CD14-positive monocyte (primary cell): ENCODE results near the gene FNDC10. TPM values are rescaled to one million over a fixed set of nuclear protein-coding genes. Genes with fewer than 3 reads are reported as not detected.
"Not testable (repeated sequence)": the region's sequence is repeated elsewhere in the genome, so short reads cannot be mapped to it uniquely, and the experiment has no call there.

Source experiments
- DNase-seq, 3 donors: peaks; one replicate each; pipeline ENCODE4 v3.0.0-alpha.2; 2011 to 2022
- H2AFZ ChIP-seq: 2 replicates; pipeline ENCODE4 v1.6.0; 2012; ENCODE audit warnings: mild to moderate bottlenecking, low read depth, low read length, inconsistent platforms; ENCODE audit not compliant: insufficient read depth, poor library complexity, severe bottlenecking
- H3K27ac ChIP-seq, 2 donors: 1 replicate in 1 of 2; 2 replicates in 1 of 2; pipeline ENCODE4 v1.5.1; 2012 to 2013; ENCODE audit warnings: low read length in 2 of 2, control low read depth in 1 of 2, inconsistent platforms in 1 of 2, low read depth in 1 of 2, mild to moderate bottlenecking in 1 of 2
- H3K27me3 ChIP-seq, 2 donors: one replicate each; pipeline versions ENCODE4 v1.6.0 to v1.6.1; 2011 to 2013; ENCODE audit warnings: low read length in 2 of 2; ENCODE audit not compliant: control insufficient read depth in 2 of 2, insufficient read depth in 2 of 2
- H3K36me3 ChIP-seq, 2 donors: replicated peaks in 1 of 2; 1 replicate in 1 of 2; 2 replicates in 1 of 2; pipeline versions ENCODE4 v1.5.1 to v1.6.1; 2012 to 2013; ENCODE audit warnings: low read length in 2 of 2, control low read depth in 1 of 2, inconsistent platforms in 1 of 2, mild to moderate bottlenecking in 1 of 2; ENCODE audit not compliant: insufficient read depth in 2 of 2, control insufficient read depth in 1 of 2
- H3K4me1 ChIP-seq, 2 donors: 1 replicate in 1 of 2; 2 replicates in 1 of 2; pipeline versions ENCODE4 v1.5.1 to v1.6.1; 2012 to 2013; ENCODE audit warnings: low read length in 2 of 2, control low read depth in 1 of 2, inconsistent platforms in 1 of 2, mild to moderate bottlenecking in 1 of 2, moderate library complexity in 1 of 2; ENCODE audit not compliant: insufficient read depth in 2 of 2, control insufficient read depth in 1 of 2
- H3K4me2 ChIP-seq: replicated peaks from 2 replicates; pipeline ENCODE3; 2012; ENCODE audit warnings: low read length, moderate library complexity, mild to moderate bottlenecking; ENCODE audit not compliant: poor library complexity, severe bottlenecking; ENCODE audit errors: extremely low read depth
- H3K4me3 ChIP-seq, 3 experiments: fragments of 200-600 bp in 1 of 3; sonication (generic) in 1 of 3; replicated peaks in 1 of 3; 1 replicate in 2 of 3; 2 replicates in 1 of 3; pipeline ENCODE4 v1.5.1; 2011 to 2013; ENCODE audit warnings: low read length in 3 of 3, mild to moderate bottlenecking in 3 of 3, control low read depth in 2 of 3, low read depth in 2 of 3, inconsistent platforms in 1 of 3, moderate library complexity in 1 of 3
- H3K79me2 ChIP-seq: 2 replicates; pipeline ENCODE4 v1.6.0; 2012; ENCODE audit warnings: mild to moderate bottlenecking, control low read depth, inconsistent platforms, low read length, moderate library complexity; ENCODE audit not compliant: insufficient read depth
- H3K9ac ChIP-seq: 2 replicates; pipeline ENCODE4 v1.6.0; 2017; ENCODE audit warnings: low read length, mild to moderate bottlenecking; ENCODE audit not compliant: insufficient read depth, poor library complexity, severe bottlenecking
- H3K9me3 ChIP-seq, 2 donors: replicated peaks in 1 of 2; 1 replicate in 1 of 2; 2 replicates in 1 of 2; pipeline versions ENCODE4 v1.5.1 to v1.6.1; 2012 to 2013; ENCODE audit warnings: low read length in 2 of 2, control low read depth in 1 of 2; ENCODE audit not compliant: control insufficient read depth in 1 of 2, insufficient read depth in 1 of 2
- H4K20me1 ChIP-seq: 2 replicates; pipeline ENCODE4 v1.6.0; 2012; ENCODE audit warnings: mild to moderate bottlenecking, low read length, control low read depth, moderate library complexity; ENCODE audit not compliant: insufficient read depth
- H3K27ac Mint-ChIP-seq, 7 donors: one replicate each; pipeline ENCODE4 v1.8.0; 2020; ENCODE audit warnings: mild to moderate bottlenecking in 7 of 7, mixed read lengths in 7 of 7, moderate library complexity in 6 of 7, inconsistent platforms in 2 of 7
- H3K27me3 Mint-ChIP-seq, 3 donors: one replicate each; pipeline ENCODE4 v1.8.0; 2021 to 2022; ENCODE audit warnings: low read depth in 3 of 3, mild to moderate bottlenecking in 3 of 3, mixed read lengths in 3 of 3, moderate library complexity in 3 of 3, inconsistent platforms in 1 of 3
- H3K36me3 Mint-ChIP-seq, 2 donors: one replicate each; pipeline ENCODE4 v1.8.0; 2020; ENCODE audit warnings: mixed read lengths in 2 of 2, inconsistent platforms in 1 of 2, mild to moderate bottlenecking in 1 of 2
- H3K4me1 Mint-ChIP-seq: one replicate; pipeline ENCODE4 v1.8.0; 2020; ENCODE audit warnings: mild to moderate bottlenecking, mixed read lengths
- H3K4me3 Mint-ChIP-seq, 2 donors: one replicate each; pipeline ENCODE4 v1.8.0; 2020; ENCODE audit warnings: mild to moderate bottlenecking in 2 of 2, mixed read lengths in 2 of 2, moderate library complexity in 1 of 2
- H3K9me3 Mint-ChIP-seq, 7 donors: one replicate each; pipeline ENCODE4 v1.8.0; 2020 to 2022; ENCODE audit warnings: mixed read lengths in 7 of 7, mild to moderate bottlenecking in 6 of 7, moderate library complexity in 6 of 7, inconsistent platforms in 2 of 7
- WGBS: methylation state at CpG from one replicate; pipeline ENCODE4 v1.1.5; 2013; ENCODE audit warnings: missing lambda C conversion rate; ENCODE audit not compliant: insufficient coverage; 5-methylcytosine and 5-hydroxymethylcytosine counted together
- intact Hi-C, 2 donors: fragments of 100-400 bp; cut with micrococcal nuclease; formaldehyde crosslinking; loops; one replicate each; pipeline versions ENCODE4 v1.15.0 to v1.15.1; 2023
- polyA plus RNA-seq, 3 donors: library from polyadenylated mRNA; depleted of rRNA in 1 of 3; unstranded in 2 of 3; stranded (reverse) in 1 of 3; fragments of 300-500 nt in 2 of 3; fragments of >200 nt in 1 of 3; fragmentation: Illumina TruSeq in 2 of 3; gene quantifications; 1 replicate in 2 of 3; 2 replicates in 1 of 3; pipeline ENCODE4 v1.2.3, GENCODE V29; 2012 to 2021
- TF ChIP-seq, protein P1 (sequence below): fragments of 200-600 bp; IDR thresholded peaks from one replicate; pipeline ENCODE4 v1.8.0; 2022; ENCODE audit warnings: antibody characterized with exemption, mild to moderate bottlenecking

Gene FNDC10
- polyA plus RNA-seq, 3 donors, result 0.46 to 3.4 (median 1.5) TPM

DNA sequence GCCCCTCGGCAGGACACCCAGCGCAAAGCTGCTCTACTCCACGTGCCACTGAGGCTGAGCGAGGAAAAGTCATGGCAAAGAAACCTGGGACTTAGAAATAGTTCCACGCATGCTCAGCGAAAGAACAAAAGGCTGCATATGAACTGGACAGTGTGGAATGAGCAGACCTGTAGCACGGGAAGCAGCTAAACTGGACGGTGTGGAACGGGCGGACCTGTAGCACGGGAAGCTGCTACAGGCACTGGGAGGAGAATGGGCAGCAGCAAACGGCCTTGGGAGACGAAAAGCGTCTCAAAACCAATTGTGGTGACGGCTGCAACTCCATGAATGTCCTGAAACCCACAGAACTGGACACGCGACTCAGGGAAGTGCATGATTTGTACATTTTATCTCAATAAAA lies 40.9 kb downstream of the FNDC10 start:
- Histone ChIP-seq H3K9me3 (no peaks in the 10 kb centered on the region), H3K4me2 (no peak overlapping the region), H3K9ac (no peak overlapping the region), H3K4me1 (no peaks in the 10 kb centered on the region), H2AFZ (no peak overlapping the region), H3K4me3 (no peak overlapping the region), H3K27ac (peak overlapping the region in 1 of 2 donors; percentile 20), H4K20me1 (peaks cover 90% of the 10 kb centered on the region), H3K27me3 (no peaks in the 10 kb centered on the region), H3K36me3 (peaks cover 37 to 47% of the 10 kb centered on the region in 2 donors), H3K79me2 (peaks cover 41% of the 10 kb centered on the region)
- 94% methylated on average over 16 of the region's 17 CpGs for WGBS
- peaks cover 0 to 1% (median 0%) of the 10 kb centered on the region in 7 donors for H3K9me3 Mint-ChIP-seq
- H3K27ac Mint-ChIP-seq, result peak overlapping the region in 4 of 7 donors; percentile 7 to 79 (median 36)
- H3K36me3 Mint-ChIP-seq, result peaks cover 40 to 54% of the 10 kb centered on the region in 2 donors
- H3K4me3 Mint-ChIP-seq, result no peak overlapping the region
- H3K27me3 Mint-ChIP-seq, result peaks cover 0 to 3% (median 0%) of the 10 kb centered on the region in 3 donors
- peaks cover 2% of the 10 kb centered on the region for H3K4me1 Mint-ChIP-seq
- DNase-seq, result no peak
- TF ChIP-seq, protein P1, sequence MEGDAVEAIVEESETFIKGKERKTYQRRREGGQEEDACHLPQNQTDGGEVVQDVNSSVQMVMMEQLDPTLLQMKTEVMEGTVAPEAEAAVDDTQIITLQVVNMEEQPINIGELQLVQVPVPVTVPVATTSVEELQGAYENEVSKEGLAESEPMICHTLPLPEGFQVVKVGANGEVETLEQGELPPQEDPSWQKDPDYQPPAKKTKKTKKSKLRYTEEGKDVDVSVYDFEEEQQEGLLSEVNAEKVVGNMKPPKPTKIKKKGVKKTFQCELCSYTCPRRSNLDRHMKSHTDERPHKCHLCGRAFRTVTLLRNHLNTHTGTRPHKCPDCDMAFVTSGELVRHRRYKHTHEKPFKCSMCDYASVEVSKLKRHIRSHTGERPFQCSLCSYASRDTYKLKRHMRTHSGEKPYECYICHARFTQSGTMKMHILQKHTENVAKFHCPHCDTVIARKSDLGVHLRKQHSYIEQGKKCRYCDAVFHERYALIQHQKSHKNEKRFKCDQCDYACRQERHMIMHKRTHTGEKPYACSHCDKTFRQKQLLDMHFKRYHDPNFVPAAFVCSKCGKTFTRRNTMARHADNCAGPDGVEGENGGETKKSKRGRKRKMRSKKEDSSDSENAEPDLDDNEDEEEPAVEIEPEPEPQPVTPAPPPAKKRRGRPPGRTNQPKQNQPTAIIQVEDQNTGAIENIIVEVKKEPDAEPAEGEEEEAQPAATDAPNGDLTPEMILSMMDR, result no peak
- intact Hi-C loops, result no loop called here

- Mint-ChIP-seq H3K27ac (peak overlapping the region in 2 of 7 donors; percentile 28 to 60), H3K4me3 (no peak overlapping the region), H3K4me1 (peaks cover 2% of the 10 kb centered on the region), H3K9me3 (peaks cover 0 to 1% (median 0%) of the 10 kb centered on the region in 7 donors), H3K36me3 (peaks cover 35 to 53% of the 10 kb centered on the region in 2 donors), H3K27me3 (peaks cover 0 to 3% (median 0%) of the 10 kb centered on the region in 3 donors)
- DNase-seq, result no peak
- H3K4me1 ChIP-seq, result no peaks in the 10 kb centered on the region
- H3K9me3 ChIP-seq, result no peaks in the 10 kb centered on the region
- TF ChIP-seq, protein P1, result no peak
- 68% methylated on average over 4 of the region's 4 CpGs for WGBS
- H3K4me3 ChIP-seq, result no peak overlapping the region
- H3K79me2 ChIP-seq, result peaks cover 38% of the 10 kb centered on the region
- H2AFZ ChIP-seq, result no peak overlapping the region
- no peak overlapping the region for H3K9ac ChIP-seq
- H3K27ac ChIP-seq, result no peak overlapping the region
- peaks cover 90% of the 10 kb centered on the region for H4K20me1 ChIP-seq
- intact Hi-C loops, result no loop called here
- H3K27me3 ChIP-seq, result no peaks in the 10 kb centered on the region
- H3K36me3 ChIP-seq, result peaks cover 32 to 42% of the 10 kb centered on the region in 2 donors
- no peak overlapping the region for H3K4me2 ChIP-seq
These were observed 41.3 kb downstream of the FNDC10 start for GRCh38 chr1:1558591-1558990.

GRCh38 chr1:1557688-1558087 lies 42.2 kb downstream of the FNDC10 start:
- H3K9me3 ChIP-seq, H3K27ac Mint-ChIP-seq, H3K9me3 Mint-ChIP-seq, H3K27me3 ChIP-seq, H2AFZ ChIP-seq, H3K4me3 Mint-ChIP-seq, H3K4me3 ChIP-seq, DNase-seq, H3K27me3 Mint-ChIP-seq, H3K27ac ChIP-seq, H3K4me2 ChIP-seq, intact Hi-C loops, H3K9ac ChIP-seq, H3K4me1 Mint-ChIP-seq, H3K4me1 ChIP-seq: not testable (repeated sequence)
- peaks cover 23 to 33% of the 10 kb centered on the region in 2 donors for H3K36me3 ChIP-seq
- H3K79me2 ChIP-seq, result peaks cover 30% of the 10 kb centered on the region
- 95% methylated on average over 3 of the region's 7 CpGs for WGBS
- peaks cover 87% of the 10 kb centered on the region for H4K20me1 ChIP-seq
- H3K36me3 Mint-ChIP-seq, result peaks cover 29 to 44% of the 10 kb centered on the region in 2 donors
